SK-N-SH treated with all-trans-retinoic acid at 6 μM for 48 hours (cell line): ENCODE measurements around the gene EPHB6.

Experiments
- ATAC-seq: fragments of 200-7000 bp; cut with Tn5 transposase; 3 replicates; pipeline ENCODE4 v1.9.1; 2020; ENCODE audit warnings: mild to moderate bottlenecking, moderate library complexity
- ARNTL ChIP-seq: fragments of 450-650 bp; formaldehyde crosslinking; IDR thresholded peaks from 2 replicates; pipeline ENCODE4 v1.5.0; 2020; ENCODE audit warnings: low read depth, mild to moderate bottlenecking, moderate library complexity, borderline replicate concordance
- BACH2 ChIP-seq: fragments of 250-450 bp; sonication (Bioruptor Pico); IDR thresholded peaks from 2 replicates; pipeline ENCODE4 v1.9.0; 2021; ENCODE audit warnings: mild to moderate bottlenecking, borderline replicate concordance
- CREB5 ChIP-seq: fragments of 250-450 bp; sonication (Bioruptor Pico); IDR thresholded peaks from 2 replicates; pipeline ENCODE4 v1.5.1; 2020; ENCODE audit warnings: low read depth, mild to moderate bottlenecking, moderate library complexity
- CSDC2 ChIP-seq: fragments of 250-450 bp; sonication (Bioruptor Pico); IDR thresholded peaks from 2 replicates; pipeline ENCODE4 v1.5.0; 2020; ENCODE audit warnings: mild to moderate bottlenecking, moderate library complexity
- ESRRG ChIP-seq: fragments of 250-450 bp; sonication (Bioruptor Pico); IDR thresholded peaks from 2 replicates; pipeline ENCODE4 v1.6.1; 2021; ENCODE audit warnings: mild to moderate bottlenecking
- GLIS3 ChIP-seq: fragments of 250-450 bp; sonication (Bioruptor Pico); IDR thresholded peaks from 2 replicates; pipeline ENCODE4 v1.5.0; 2020; ENCODE audit warnings: mild to moderate bottlenecking, moderate library complexity
- ISL1 ChIP-seq: fragments of 250-450 bp; sonication (Bioruptor Pico); IDR thresholded peaks from 2 replicates; pipeline ENCODE4 v2.1.2; 2022; ENCODE audit warnings: mild to moderate bottlenecking, moderate library complexity
- OSR1 ChIP-seq: fragments of 250-450 bp; sonication (Bioruptor Pico); IDR thresholded peaks from 2 replicates; pipeline ENCODE4 v1.8.0; 2022; ENCODE audit warnings: moderate library complexity, mild to moderate bottlenecking, inconsistent platforms
- PATZ1 ChIP-seq: fragments of 250-450 bp; sonication (Bioruptor Pico); IDR thresholded peaks from 2 replicates; pipeline ENCODE4 v1.8.0; 2020; ENCODE audit warnings: mild to moderate bottlenecking, moderate library complexity, borderline replicate concordance
- POU6F1 ChIP-seq: fragments of 250-450 bp; sonication (Bioruptor Pico); IDR thresholded peaks from 2 replicates; pipeline ENCODE4 v1.8.0; 2021; ENCODE audit warnings: low read depth, mild to moderate bottlenecking, moderate library complexity, borderline replicate concordance
- RARB ChIP-seq: fragments of 250-450 bp; sonication (Bioruptor Pico); IDR thresholded peaks from 2 replicates; pipeline ENCODE4 v1.8.0; 2021; ENCODE audit warnings: mild to moderate bottlenecking, moderate library complexity
- SNAI2 ChIP-seq: fragments of 250-450 bp; sonication (Bioruptor Pico); IDR thresholded peaks from 2 replicates; pipeline ENCODE4 v1.5.0; 2020; ENCODE audit warnings: mild to moderate bottlenecking, moderate library complexity
- TCF4 ChIP-seq: fragments of 250-450 bp; sonication (Bioruptor Pico); IDR thresholded peaks from 2 replicates; pipeline ENCODE4 v1.8.0; 2021; ENCODE audit warnings: mild to moderate bottlenecking, moderate library complexity, borderline replicate concordance
- TOX ChIP-seq: fragments of 250-450 bp; sonication (Bioruptor Pico); IDR thresholded peaks from 2 replicates; pipeline ENCODE4 v1.8.0; 2021; ENCODE audit warnings: mild to moderate bottlenecking, moderate library complexity, borderline replicate concordance
- TSHZ2 ChIP-seq: fragments of 250-450 bp; sonication (Bioruptor Pico); IDR thresholded peaks from 2 replicates; pipeline ENCODE4 v1.5.0; 2020; ENCODE audit warnings: mild to moderate bottlenecking, moderate library complexity
- ZC3H10 ChIP-seq: fragments of 250-450 bp; sonication (Bioruptor Pico); IDR thresholded peaks from 2 replicates; pipeline ENCODE4 v1.5.1; 2021; ENCODE audit warnings: mild to moderate bottlenecking, moderate library complexity
- ZFP30 ChIP-seq: fragments of 450-650 bp; formaldehyde crosslinking; IDR thresholded peaks from 2 replicates; pipeline ENCODE4 v1.5.0; 2022; ENCODE audit warnings: mild to moderate bottlenecking, moderate library complexity
- ZNF565 ChIP-seq: fragments of 450-650 bp; formaldehyde crosslinking; conservative IDR thresholded peaks from 2 replicates; pipeline ENCODE4 v1.5.0; 2020; ENCODE audit warnings: low read depth, mild to moderate bottlenecking, moderate library complexity
- ZNF8 ChIP-seq: fragments of 450-650 bp; formaldehyde crosslinking; IDR thresholded peaks from 2 replicates; pipeline ENCODE4 v1.5.0; 2020; ENCODE audit warnings: mild to moderate bottlenecking, moderate library complexity
- TF ChIP-seq, protein P1 (sequence below): fragments of 250-450 bp; sonication (Bioruptor Pico); IDR thresholded peaks from 2 replicates; pipeline ENCODE4 v1.5.1; 2021; ENCODE audit warnings: mild to moderate bottlenecking, moderate library complexity

The EPHB6 gene

DNA sequence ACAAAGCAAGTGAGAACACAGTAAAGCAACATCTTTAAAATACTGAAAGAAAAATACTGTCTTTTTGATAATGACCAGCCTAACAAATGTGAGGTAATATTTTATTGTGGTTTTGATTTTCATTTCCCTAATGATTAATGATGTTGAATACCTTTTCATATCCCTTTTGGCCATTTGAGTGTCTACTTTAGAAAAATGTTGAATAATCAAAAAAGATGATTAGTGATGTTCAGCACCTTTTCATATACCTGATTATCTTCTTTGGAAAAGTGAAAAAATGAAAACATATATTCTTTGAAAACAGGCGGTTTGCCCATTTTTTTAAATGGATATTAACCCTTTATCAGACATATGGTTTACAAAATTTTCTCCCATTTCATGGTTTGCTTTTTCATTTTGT is 32.2 kb upstream of the EPHB6 start:
- ATAC-seq = no peak
- TF ChIP-seq ESRRG (no peak), TOX (CRISPR knock-in tag) (no peak), TCF4 (CRISPR knock-in tag) (no peak), RARB (no peak), ISL1 (CRISPR knock-in tag) (no peak), GLIS3 (CRISPR knock-in tag) (no peak), SNAI2 (CRISPR knock-in tag) (no peak), ZC3H10 (CRISPR knock-in tag) (no peak), ZNF8 (no peak), POU6F1 (CRISPR knock-in tag) (no peak), ARNTL (no peak), BACH2 (CRISPR knock-in tag) (no peak), TSHZ2 (CRISPR knock-in tag) (no peak), PATZ1 (CRISPR knock-in tag) (no peak), ZFP30 (CRISPR knock-in tag) (no peak), OSR1 (CRISPR knock-in tag) (no peak), CSDC2 (CRISPR knock-in tag) (no peak)
- TF ChIP-seq, protein P1, sequence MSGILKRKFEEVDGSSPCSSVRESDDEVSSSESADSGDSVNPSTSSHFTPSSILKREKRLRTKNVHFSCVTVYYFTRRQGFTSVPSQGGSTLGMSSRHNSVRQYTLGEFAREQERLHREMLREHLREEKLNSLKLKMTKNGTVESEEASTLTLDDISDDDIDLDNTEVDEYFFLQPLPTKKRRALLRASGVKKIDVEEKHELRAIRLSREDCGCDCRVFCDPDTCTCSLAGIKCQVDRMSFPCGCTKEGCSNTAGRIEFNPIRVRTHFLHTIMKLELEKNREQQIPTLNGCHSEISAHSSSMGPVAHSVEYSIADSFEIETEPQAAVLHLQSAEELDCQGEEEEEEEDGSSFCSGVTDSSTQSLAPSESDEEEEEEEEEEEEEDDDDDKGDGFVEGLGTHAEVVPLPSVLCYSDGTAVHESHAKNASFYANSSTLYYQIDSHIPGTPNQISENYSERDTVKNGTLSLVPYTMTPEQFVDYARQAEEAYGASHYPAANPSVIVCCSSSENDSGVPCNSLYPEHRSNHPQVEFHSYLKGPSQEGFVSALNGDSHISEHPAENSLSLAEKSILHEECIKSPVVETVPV = no peak

- no peak for TF ChIP-seq TCF4 (CRISPR knock-in tag)
- no peak for TF ChIP-seq CREB5 (CRISPR knock-in tag)
- no peak for TF ChIP-seq TOX (CRISPR knock-in tag)
- TF ChIP-seq ARNTL = no peak
- no peak for TF ChIP-seq ZNF565 (CRISPR knock-in tag)
- ATAC-seq = no peak
Observed at GRCh38 chr7:142827951-142828500, 26.9 kb upstream of the EPHB6 start.

GRCh38 chr7:142832417-142832816 is 22.5 kb upstream of the EPHB6 start:
- TF ChIP-seq ESRRG = no peak
- TF ChIP-seq ZFP30 (CRISPR knock-in tag) = no peak
- no peak for TF ChIP-seq POU6F1 (CRISPR knock-in tag)
- no peak for TF ChIP-seq TSHZ2 (CRISPR knock-in tag)
- no peak for ATAC-seq
